ENCODE measurements around the gene CHMP3. TPM values are rescaled to one million over a fixed set of nuclear protein-coding genes. Genes with fewer than 3 reads are reported as not detected.

The CHMP3 gene
- total and polyA plus RNA-seq, 2 donors from 2014 or later: 123 to 162 TPM

GRCh38 chr2:86491088-86491487 lies 72.2 kb downstream of the CHMP3 start:
- H3K9me3 ChIP-seq (ENCODE audit: control insufficient read depth in 2 of 3, insufficient read depth in 1 of 3, low read length in 3 of 3): no peaks in the 10 kb centered on the region
- H3K9ac ChIP-seq (ENCODE audit: low read length in 3 of 3): no peak overlapping the region
- intact Hi-C loops (cut with DNase I): no loop called here
- H3K4me1 ChIP-seq (ENCODE audit: control insufficient read depth in 2 of 3, insufficient read depth in 2 of 3, low read depth in 1 of 3, low read length in 3 of 3): no peaks in the 10 kb centered on the region
- no peak overlapping the region for H3K4me3 ChIP-seq (ENCODE audit: low read length in 3 of 3)
- no peak for TF ChIP-seq CTCF (IDR thresholded peaks at IDR 0.05; ENCODE audit: borderline replicate concordance, extremely low read depth, insufficient read depth)
- H3K27me3 ChIP-seq (ENCODE audit: control insufficient read depth, insufficient read depth, low read length): no peaks in the 10 kb centered on the region
- peaks cover 7 to 77% (median 45%) of the 10 kb centered on the region in 3 donors for H3K36me3 ChIP-seq (ENCODE audit: control insufficient read depth in 2 of 3, insufficient read depth in 3 of 3, low read length in 3 of 3)
- DNase-seq (no peak), FAIRE-seq (no peak)
- H3K27ac ChIP-seq (ENCODE audit: low read depth in 2 of 2, low read length in 2 of 2): no peak overlapping the region

GRCh38 chr2:86490245-86490644 lies 73.0 kb downstream of the CHMP3 start:
- no peak overlapping the region for H3K4me3 ChIP-seq (ENCODE audit: low read length in 3 of 3)
- H3K9ac ChIP-seq (ENCODE audit: low read length in 3 of 3): no peak overlapping the region
- peaks cover 8 to 82% (median 53%) of the 10 kb centered on the region in 3 donors for H3K36me3 ChIP-seq (ENCODE audit: control insufficient read depth in 2 of 3, insufficient read depth in 3 of 3, low read length in 3 of 3)
- no peaks in the 10 kb centered on the region for H3K9me3 ChIP-seq (ENCODE audit: control insufficient read depth in 2 of 3, insufficient read depth in 1 of 3, low read length in 3 of 3)
- TF ChIP-seq CTCF (IDR thresholded peaks at IDR 0.05; ENCODE audit: borderline replicate concordance, extremely low read depth, insufficient read depth): no peak
- intact Hi-C loops (cut with DNase I): no loop called here
- H3K27ac ChIP-seq (ENCODE audit: low read depth in 2 of 2, low read length in 2 of 2): no peak overlapping the region
- DNase-seq (no peak), FAIRE-seq (no peak)
- no peaks in the 10 kb centered on the region for H3K27me3 ChIP-seq (ENCODE audit: control insufficient read depth, insufficient read depth, low read length)
- no peaks in the 10 kb centered on the region for H3K4me1 ChIP-seq (ENCODE audit: control insufficient read depth in 2 of 3, insufficient read depth in 2 of 3, low read depth in 1 of 3, low read length in 3 of 3)

- no peak for FAIRE-seq
- Histone ChIP-seq H3K9me3 (ENCODE audit: control insufficient read depth in 2 of 3, insufficient read depth in 1 of 3, low read length in 3 of 3) (no peaks in the 10 kb centered on the region), H3K4me1 (ENCODE audit: control insufficient read depth in 2 of 3, insufficient read depth in 2 of 3, low read depth in 1 of 3, low read length in 3 of 3) (no peaks in the 10 kb centered on the region), H3K4me3 (ENCODE audit: low read length in 3 of 3) (no peak overlapping the region), H3K36me3 (ENCODE audit: control insufficient read depth in 2 of 3, insufficient read depth in 3 of 3, low read length in 3 of 3) (peaks cover 8 to 89% (median 59%) of the 10 kb centered on the region in 3 donors), H3K27me3 (ENCODE audit: control insufficient read depth, insufficient read depth, low read length) (no peaks in the 10 kb centered on the region), H3K9ac (ENCODE audit: low read length in 3 of 3) (no peak overlapping the region), H3K27ac (ENCODE audit: low read depth in 2 of 2, low read length in 2 of 2) (no peak overlapping the region)
- TF ChIP-seq CTCF (IDR thresholded peaks at IDR 0.05; ENCODE audit: borderline replicate concordance, extremely low read depth, insufficient read depth): no peak
- intact Hi-C loops (cut with DNase I): no loop called here
- no peak for DNase-seq
Observed at GRCh38 chr2:86489542-86489941, 73.7 kb downstream of the CHMP3 start.

Measured in kidney (tissue), 14 donors.